ENCODE measurements around the gene SPINT4. TPM values are rescaled to one million over a fixed set of nuclear protein-coding genes. Genes with fewer than 3 reads are reported as not detected.
A peak's percentile ranks its signal among the peaks of the same experiment; 100 is the strongest.
"Not testable (repeated sequence)": the region's sequence is repeated elsewhere in the genome, so short reads cannot be mapped to it uniquely, and the experiment has no call there.

SPINT4 gene
- total RNA-seq, 1 experiment from 2014 or later: not detected

DNA sequence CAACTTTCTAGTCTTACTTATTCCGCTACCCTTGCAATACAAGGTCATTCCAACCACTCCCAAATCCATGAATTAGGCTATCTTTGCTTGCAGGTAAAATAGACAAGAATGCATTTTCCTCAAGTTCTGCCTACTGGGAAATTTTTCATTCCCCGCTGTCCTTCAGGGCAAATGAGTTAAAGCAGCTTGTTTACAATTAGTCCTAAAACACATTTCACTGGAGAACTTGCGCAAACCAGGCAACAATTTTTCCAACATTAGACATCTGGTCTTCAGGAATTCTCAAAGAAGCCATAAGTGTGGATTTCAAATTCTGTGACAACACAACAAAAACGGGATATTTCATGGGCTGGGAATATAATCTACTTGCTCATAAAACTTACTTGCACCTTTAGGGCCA is 20.4 kb downstream of the SPINT4 start:
- Histone ChIP-seq H3K4me3 (ENCODE audit: insufficient read depth, low read depth, low read length) (no peak overlapping the region), H3K27me3 (ENCODE audit: control insufficient read depth, insufficient read depth, low read length) (no peaks in the 10 kb centered on the region), H3K36me3 (replicated peaks; ENCODE audit: control insufficient read depth, insufficient read depth, low read length) (no peaks in the 10 kb centered on the region)
- no peak for DNase-seq

DNA sequence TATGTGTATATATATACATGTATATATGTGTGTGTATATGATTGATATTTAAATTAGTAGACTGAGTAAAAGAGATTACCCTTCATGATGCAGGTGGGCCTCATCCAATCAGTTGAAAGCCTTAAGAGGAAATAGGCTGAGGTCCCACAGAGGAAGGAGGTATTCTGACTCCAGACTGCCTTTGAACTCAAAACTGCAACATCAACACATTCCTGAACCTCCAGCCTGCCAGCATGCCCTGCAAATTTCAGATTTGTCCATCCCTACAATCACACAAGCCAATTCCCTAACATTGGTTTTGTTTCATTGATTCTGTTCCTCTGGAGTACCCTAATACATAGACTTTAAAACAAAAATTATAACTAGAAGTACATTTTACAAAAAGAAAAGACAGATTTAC is 22.9 kb downstream of the SPINT4 start:
- no peaks in the 10 kb centered on the region for H3K36me3 ChIP-seq (replicated peaks; ENCODE audit: control insufficient read depth, insufficient read depth, low read length)
- no peak for DNase-seq
- H3K4me3 ChIP-seq (ENCODE audit: insufficient read depth, low read depth, low read length): no peak overlapping the region
- H3K27me3 ChIP-seq (ENCODE audit: control insufficient read depth, insufficient read depth, low read length): no peaks in the 10 kb centered on the region

DNA sequence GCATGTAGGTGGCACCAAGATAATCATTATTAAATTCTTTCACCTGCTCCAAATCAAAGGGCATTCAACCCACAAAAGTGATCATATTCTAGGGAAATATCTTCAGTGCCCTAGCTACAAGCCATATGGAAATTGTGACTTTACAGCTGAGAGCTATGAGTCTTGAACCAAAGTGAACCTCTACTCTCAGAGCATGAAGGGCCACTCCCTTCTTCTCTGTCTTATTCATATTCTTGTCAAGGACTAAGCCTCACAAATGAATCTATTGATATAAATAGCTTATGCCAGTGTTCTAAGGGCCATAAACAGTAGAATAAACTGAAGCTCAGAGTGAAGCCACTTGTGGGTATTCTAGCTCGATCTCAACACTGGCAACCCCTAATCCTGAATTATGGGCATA is 29.6 kb downstream of the SPINT4 start:
- Histone ChIP-seq H3K4me3 (ENCODE audit: insufficient read depth, low read depth, low read length) (no peak overlapping the region), H3K27me3 (ENCODE audit: control insufficient read depth, insufficient read depth, low read length) (no peaks in the 10 kb centered on the region), H3K36me3 (replicated peaks; ENCODE audit: control insufficient read depth, insufficient read depth, low read length) (no peaks in the 10 kb centered on the region)
- DNase-seq: no peak

DNA sequence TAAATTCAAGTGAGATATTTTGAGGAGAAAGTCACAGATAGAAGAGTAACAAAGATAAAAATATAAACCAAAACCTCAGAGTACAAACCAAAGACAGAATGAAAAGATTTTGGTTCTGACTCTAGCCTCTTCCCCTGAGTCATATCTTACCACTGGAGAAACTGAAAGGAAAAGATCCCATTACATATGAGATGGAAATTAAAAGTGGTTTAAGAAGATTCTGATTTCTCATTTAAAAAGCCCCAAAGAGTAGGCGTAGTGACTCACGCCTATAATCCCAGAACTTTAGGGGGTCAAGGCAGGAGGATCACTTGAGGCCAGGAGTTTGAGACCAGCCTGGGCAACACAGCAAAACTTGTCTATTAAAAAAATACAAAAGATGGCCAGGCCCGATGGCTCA is 30.6 kb downstream of the SPINT4 start:
- no peaks in the 10 kb centered on the region for H3K27me3 ChIP-seq (ENCODE audit: control insufficient read depth, insufficient read depth, low read length)
- H3K4me3 ChIP-seq (ENCODE audit: insufficient read depth, low read depth, low read length): no peak overlapping the region
- H3K36me3 ChIP-seq (replicated peaks; ENCODE audit: control insufficient read depth, insufficient read depth, low read length): no peaks in the 10 kb centered on the region
- DNase-seq: no peak

DNA sequence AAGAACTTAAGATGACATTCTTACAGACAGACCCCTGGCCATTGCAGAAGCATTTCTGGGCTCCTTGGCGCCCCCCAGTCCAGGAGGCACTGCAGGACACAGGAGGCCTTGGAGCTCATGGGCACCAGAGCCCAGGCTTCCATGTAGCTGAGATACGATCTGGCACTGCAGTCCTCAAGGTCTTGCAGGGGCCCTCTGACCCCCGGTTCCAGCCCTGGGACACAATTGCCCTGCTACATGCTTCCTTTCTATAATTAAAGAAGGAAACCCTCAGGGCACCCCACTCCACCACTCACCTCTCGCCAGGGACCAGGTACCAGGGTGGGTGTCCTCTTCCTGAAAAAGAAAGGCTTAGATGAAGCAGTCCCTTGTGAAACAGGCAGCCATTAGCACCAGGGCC is 35.9 kb downstream of the SPINT4 start:
- no peak for DNase-seq
- no peak overlapping the region for H3K4me3 ChIP-seq (ENCODE audit: insufficient read depth, low read depth, low read length)

DNA sequence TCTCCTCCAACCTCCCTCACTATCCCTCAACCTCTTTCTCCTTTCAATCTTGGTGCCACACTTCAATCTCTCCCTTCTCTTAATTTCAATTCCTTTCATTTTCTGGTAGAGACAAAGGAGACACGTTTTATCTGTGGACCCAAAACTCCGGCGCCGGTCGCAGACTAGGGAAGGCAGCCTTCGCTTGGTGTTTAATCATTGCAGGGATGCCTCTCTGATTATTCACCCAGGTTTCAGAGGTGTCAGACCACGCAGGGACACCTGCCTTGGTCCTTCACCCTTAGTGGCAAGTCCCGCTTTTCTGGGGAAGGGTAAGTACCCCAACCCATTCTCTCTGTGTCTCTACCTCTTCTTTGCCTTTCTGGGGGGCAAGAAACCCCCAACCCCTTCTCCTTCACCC is 37.8 kb downstream of the SPINT4 start:
- H3K27me3 ChIP-seq (ENCODE audit: control insufficient read depth, insufficient read depth, low read length); H3K36me3 ChIP-seq (replicated peaks; ENCODE audit: control insufficient read depth, insufficient read depth, low read length); DNase-seq: not testable (repeated sequence)
- peak overlapping the region; percentile 34; the same call in 1 of the 2 replicates for H3K4me3 ChIP-seq (ENCODE audit: insufficient read depth, low read depth, low read length)

More for the DNA sequence above, 35.9 kb downstream of the SPINT4 start:
- H3K27me3 ChIP-seq (ENCODE audit: control insufficient read depth, insufficient read depth, low read length): no peaks in the 10 kb centered on the region
- no peaks in the 10 kb centered on the region for H3K36me3 ChIP-seq (replicated peaks; ENCODE audit: control insufficient read depth, insufficient read depth, low read length)

DNA sequence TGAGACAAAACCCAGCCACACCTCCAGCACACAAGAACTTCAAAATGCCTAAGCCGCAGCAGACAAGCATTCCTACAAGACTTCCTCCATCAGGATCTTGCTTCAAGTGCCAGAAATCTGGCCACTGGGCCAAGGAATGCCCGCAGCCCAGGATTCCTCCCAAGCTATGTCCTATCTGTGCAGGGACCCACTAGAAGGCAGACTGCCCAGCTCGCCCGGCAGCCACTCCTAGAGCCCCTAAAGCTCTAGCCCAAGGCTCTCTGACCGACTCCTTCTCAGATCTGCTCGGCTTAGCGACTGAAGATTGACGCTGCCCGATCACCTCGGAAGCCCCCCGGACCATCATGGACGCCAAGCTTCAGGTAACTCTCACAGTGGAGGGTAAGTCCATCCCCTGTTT is 39.8 kb downstream of the SPINT4 start:
- not testable (repeated sequence) for DNase-seq; H3K36me3 ChIP-seq (replicated peaks; ENCODE audit: control insufficient read depth, insufficient read depth, low read length); H3K27me3 ChIP-seq (ENCODE audit: control insufficient read depth, insufficient read depth, low read length)
- peak overlapping the region; percentile 37; the same call in 1 of the 2 replicates for H3K4me3 ChIP-seq (ENCODE audit: insufficient read depth, low read depth, low read length)

DNA sequence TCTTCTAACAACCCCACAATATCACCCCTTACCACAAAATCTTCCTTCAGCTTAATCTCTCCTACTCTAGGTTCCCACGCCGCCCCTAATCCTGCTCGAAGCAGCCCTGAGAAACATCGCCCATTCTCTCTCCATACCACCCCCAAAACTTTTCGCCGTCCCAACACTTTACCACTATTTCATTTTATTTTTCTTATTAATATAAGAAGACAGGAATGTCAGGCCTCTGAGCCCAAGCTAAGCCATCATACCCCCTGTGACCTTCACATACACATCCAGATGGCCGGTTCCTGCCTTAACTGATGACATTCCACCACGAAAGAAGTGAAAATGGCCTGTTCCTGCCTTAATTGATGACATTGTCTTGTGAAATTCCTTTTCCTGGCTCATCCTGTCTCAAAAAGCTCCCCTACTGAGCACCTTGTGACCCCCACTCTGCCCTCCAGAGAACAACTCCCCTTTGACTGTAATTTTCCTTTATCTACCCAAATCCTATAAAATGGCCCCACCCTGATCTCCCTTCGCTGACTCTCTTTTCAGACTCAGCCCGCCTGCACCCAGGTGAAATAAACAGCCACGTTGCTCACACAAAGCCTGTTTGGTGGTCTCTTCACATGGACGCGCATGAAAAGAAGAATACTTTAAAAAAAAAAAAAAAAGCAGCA is 42.6 kb downstream of the SPINT4 start:
- H3K27me3 ChIP-seq (ENCODE audit: control insufficient read depth, insufficient read depth, low read length); H3K4me3 ChIP-seq (ENCODE audit: insufficient read depth, low read depth, low read length); H3K36me3 ChIP-seq (replicated peaks; ENCODE audit: control insufficient read depth, insufficient read depth, low read length); DNase-seq: not testable (repeated sequence)

DNA sequence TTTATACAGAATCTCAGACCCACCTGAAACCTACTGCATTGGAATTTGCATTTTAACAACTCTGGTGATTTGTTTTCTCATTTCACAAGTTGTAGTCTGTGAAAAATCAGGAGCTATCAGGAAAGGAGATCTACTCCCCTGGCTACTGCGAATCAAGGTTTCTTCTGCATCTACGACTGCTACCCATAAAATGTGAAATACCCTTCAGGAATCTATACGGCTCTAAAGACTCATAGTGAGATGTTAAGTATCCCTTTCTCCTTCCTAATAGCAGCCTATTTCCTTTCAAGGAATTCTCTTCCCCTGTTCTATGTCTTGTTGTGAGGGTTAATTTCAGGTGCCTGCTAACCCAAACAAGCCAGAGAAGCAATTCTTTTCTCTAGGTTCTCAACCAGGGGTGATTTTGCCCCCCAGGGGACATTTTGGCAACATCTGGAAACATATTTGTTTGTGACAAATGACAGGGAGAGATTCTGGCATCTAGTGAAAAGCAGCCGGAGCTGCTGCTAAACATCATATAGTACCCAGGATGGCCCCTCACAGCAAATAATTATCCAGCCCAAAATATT is 43.2 kb downstream of the SPINT4 start:
- H3K27me3 ChIP-seq (ENCODE audit: control insufficient read depth, insufficient read depth, low read length): no peaks in the 10 kb centered on the region
- H3K36me3 ChIP-seq (replicated peaks; ENCODE audit: control insufficient read depth, insufficient read depth, low read length): no peaks in the 10 kb centered on the region
- no peak overlapping the region for H3K4me3 ChIP-seq (ENCODE audit: insufficient read depth, low read depth, low read length)
- DNase-seq: no peak

DNA sequence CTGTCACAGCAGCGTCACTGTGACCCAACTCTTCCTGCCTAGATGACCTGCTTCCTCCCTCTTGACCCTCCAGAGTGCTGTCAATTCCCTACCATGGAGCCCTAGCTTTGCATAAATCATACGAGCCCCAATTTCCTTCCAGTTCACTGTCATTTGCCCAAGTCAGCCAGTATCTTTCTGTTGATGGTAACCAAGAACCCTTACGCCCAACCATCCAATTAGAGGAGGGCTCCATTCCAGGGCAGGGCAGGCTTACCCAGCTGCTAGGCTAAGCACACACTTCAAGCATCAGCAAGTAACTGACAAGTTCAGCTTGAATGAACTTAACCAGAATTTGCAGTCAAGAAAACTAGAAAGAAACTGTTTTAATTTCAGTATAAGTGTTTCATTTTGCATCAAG is 43.8 kb downstream of the SPINT4 start:
- no peak overlapping the region for H3K4me3 ChIP-seq (ENCODE audit: insufficient read depth, low read depth, low read length)
- no peaks in the 10 kb centered on the region for H3K27me3 ChIP-seq (ENCODE audit: control insufficient read depth, insufficient read depth, low read length)
- H3K36me3 ChIP-seq (replicated peaks; ENCODE audit: control insufficient read depth, insufficient read depth, low read length): no peaks in the 10 kb centered on the region
- DNase-seq: no peak

DNA sequence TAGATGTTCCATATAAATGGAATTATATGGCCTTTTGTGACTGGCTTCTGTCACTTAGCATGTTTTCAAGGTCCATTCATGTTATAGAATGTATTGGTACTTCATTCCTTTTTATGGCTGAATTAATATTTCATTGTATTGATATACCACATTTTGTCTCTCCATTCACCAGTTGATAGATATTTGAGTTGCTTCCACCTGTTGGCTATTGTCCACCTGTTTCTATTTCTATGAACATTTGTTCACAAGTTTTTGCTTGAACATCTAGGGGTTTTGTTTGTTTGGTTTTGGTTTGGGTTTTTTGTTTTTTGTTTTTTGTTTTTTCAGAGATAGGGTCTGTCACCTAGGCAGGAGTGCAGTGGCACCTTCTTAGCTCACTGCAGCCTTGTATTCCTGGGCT is 46.3 kb downstream of the SPINT4 start:
- Histone ChIP-seq H3K36me3 (replicated peaks; ENCODE audit: control insufficient read depth, insufficient read depth, low read length) (no peaks in the 10 kb centered on the region), H3K4me3 (ENCODE audit: insufficient read depth, low read depth, low read length) (no peak overlapping the region), H3K27me3 (ENCODE audit: control insufficient read depth, insufficient read depth, low read length) (no peaks in the 10 kb centered on the region)
- DNase-seq: no peak

DNA sequence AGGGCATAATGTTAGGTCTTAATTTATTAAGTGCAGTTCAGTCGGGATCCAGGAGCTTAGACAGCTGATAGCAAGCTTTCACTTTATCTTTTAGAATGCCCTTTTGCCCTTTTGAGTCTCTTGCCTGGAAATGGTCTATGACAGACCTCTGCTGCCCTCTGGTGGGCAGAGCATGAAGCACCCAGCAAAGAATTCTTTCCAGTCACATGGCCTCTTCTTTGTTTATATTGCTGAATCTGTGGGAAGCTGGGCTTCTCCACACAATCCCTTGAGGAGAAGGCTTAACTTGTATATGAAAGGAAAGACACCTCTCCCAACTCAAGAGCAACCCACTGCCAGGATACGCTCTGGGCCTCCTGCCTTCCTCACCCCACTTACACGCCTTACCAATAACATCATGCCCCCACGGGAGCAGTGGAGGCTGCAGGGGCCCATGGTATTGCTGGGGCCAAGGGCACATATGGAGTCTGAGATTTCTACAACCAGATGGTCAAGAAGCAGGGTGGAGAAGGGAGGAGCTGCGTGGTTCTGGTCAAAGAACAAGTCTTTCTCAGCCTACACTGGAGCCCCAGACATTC is 49.1 kb downstream of the SPINT4 start:
- Histone ChIP-seq H3K27me3 (ENCODE audit: control insufficient read depth, insufficient read depth, low read length) (no peaks in the 10 kb centered on the region), H3K36me3 (replicated peaks; ENCODE audit: control insufficient read depth, insufficient read depth, low read length) (no peaks in the 10 kb centered on the region), H3K4me3 (ENCODE audit: insufficient read depth, low read depth, low read length) (no peak overlapping the region)
- DNase-seq: peak; percentile 66

DNA sequence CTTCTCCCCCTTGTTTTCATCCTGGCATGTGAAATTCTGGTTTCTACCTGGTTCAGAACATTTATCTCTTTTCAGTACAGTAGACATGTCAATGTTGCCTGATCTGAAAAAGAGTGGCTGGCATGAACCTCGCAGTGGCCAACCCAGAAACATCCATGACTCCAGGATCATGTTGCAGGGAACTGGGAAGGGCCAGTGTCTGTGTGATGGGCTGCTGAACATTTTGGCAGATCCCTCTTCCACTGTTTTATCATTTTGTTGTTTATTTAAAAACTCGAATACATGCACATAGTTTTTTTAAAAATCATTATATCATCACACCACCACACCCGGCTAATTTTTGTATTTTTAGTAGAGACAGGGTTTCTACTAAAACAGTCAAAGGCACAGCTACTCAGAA is 50.5 kb downstream of the SPINT4 start:
- Histone ChIP-seq H3K4me3 (ENCODE audit: insufficient read depth, low read depth, low read length) (no peak overlapping the region), H3K27me3 (ENCODE audit: control insufficient read depth, insufficient read depth, low read length) (no peaks in the 10 kb centered on the region), H3K36me3 (replicated peaks; ENCODE audit: control insufficient read depth, insufficient read depth, low read length) (no peaks in the 10 kb centered on the region)
- DNase-seq: no peak

DNA sequence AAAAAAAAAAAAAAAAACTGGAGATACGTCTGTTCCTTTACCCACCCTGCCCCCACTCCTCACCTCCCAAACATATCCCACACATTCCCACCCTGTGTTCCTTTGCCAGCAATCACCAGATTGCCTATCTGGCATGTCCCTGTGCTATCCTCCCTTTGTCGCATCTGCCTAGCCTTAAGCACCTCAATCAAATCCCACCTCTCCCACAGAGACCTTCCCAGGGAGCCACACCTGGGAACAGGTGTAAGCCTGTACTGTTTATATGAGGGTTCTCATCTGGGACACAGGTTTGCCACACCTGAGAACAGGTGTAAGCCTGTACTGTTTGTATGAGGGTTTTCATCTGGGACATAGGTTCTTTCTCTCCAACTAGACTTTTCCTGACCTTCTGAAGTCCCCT is 52.8 kb downstream of the SPINT4 start:
- no peak for DNase-seq

DNA sequence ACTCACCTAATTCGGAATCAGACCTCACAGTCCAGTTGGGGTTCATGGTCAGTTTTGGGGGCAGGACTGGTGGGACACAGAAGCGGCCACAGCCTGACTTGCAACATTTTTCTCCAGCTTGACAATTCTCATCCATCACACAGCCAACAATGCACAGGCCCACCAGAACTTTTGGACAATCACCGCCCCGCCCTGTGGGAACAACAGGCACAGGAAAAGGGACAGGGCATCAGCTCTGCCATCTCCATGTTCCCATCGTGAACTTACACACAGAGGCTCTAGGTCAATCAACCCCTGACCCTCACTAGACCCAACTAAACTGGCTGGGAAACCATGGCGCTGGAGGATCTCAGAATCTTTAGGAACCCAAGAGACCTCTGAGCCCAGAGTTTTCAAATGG is 53.3 kb downstream of the SPINT4 start:
- no peak overlapping the region for H3K4me3 ChIP-seq (ENCODE audit: insufficient read depth, low read depth, low read length)
- H3K27me3 ChIP-seq (ENCODE audit: control insufficient read depth, insufficient read depth, low read length): no peaks in the 10 kb centered on the region
- H3K36me3 ChIP-seq (replicated peaks; ENCODE audit: control insufficient read depth, insufficient read depth, low read length): no peaks in the 10 kb centered on the region
- no peak for DNase-seq

More for the DNA sequence above, 52.8 kb downstream of the SPINT4 start:
- H3K27me3 ChIP-seq (ENCODE audit: control insufficient read depth, insufficient read depth, low read length): no peaks in the 10 kb centered on the region
- H3K4me3 ChIP-seq (ENCODE audit: insufficient read depth, low read depth, low read length): no peak overlapping the region
- H3K36me3 ChIP-seq (replicated peaks; ENCODE audit: control insufficient read depth, insufficient read depth, low read length): no peaks in the 10 kb centered on the region
